HG03571 (cell line): ENCODE data around the gene KRT33A.

Source experiments
- ATAC-seq: cut with Tn5 transposase; IDR thresholded peaks from one replicate; pipeline ENCODE4 v1.9.1; 2021; ENCODE audit not compliant: unreplicated experiment

Gene KRT33A

GRCh38 chr17:41331606-41332005 is 19.0 kb downstream of the KRT33A start:
- ATAC-seq = no peak

DNA sequence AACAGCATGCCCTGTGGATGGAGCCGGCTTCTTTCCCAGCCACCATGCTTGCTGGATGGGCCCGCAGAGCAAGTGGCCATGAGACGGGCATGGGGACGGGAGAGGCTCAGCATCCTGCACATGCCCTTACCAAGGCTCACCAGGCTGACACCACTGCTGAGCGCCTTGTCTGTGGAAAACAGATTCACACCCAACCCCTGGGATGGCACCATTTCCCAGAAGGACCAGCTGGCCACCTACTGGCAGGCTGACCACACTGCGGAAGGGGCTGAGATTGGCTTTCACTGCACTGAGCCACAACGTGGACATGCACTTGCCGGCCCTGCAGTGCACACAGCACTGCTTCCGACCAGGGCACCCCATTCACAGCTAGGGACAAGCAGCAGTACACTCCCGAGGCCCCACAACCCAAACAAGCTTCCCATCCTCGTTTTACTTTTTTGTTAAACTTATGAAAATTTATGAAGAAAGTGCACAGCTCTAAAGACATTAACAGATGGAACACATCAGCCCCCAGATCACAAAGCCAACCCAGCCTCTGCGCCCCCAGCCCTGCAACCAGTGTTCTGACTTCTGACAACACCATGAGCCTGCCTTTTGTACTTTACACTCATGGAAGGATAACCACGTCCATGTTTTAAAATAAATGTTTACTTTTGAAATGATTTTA is 21.2 kb downstream of the KRT33A start:
- ATAC-seq = no peak

- ATAC-seq = no peak
These were observed 22.4 kb downstream of the KRT33A start for GRCh38 chr17:41328207-41328606.

- ATAC-seq = no peak
These were observed 23.1 kb downstream of the KRT33A start for GRCh38 chr17:41327411-41328120.

GRCh38 chr17:41326173-41327145 is 24.2 kb downstream of the KRT33A start:
- no peak for ATAC-seq

- ATAC-seq = no peak
These were observed 25.0 kb downstream of the KRT33A start for GRCh38 chr17:41325611-41326010.

DNA sequence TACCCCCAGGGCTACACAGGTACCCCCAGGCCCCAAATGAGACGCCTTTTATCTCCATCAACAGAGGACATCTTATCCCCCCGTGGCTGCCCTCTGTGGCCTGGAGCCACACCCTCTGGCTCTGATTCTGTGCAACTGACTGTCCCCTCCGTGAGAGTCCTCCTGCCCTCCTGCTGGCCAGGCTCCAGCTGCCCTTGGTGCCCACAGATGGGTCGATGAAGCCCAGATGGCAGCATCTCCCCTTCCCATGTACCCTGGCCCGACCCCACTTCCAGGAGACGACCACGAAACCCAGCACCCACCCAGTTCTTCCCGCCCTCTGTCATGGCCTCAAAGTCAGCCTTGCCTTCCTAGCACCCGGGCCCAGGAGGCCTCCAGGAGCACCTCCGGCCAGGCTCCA is 25.5 kb downstream of the KRT33A start:
- ATAC-seq = no peak

GRCh38 chr17:41324180-41325075 is 26.2 kb downstream of the KRT33A start:
- no peak for ATAC-seq

DNA sequence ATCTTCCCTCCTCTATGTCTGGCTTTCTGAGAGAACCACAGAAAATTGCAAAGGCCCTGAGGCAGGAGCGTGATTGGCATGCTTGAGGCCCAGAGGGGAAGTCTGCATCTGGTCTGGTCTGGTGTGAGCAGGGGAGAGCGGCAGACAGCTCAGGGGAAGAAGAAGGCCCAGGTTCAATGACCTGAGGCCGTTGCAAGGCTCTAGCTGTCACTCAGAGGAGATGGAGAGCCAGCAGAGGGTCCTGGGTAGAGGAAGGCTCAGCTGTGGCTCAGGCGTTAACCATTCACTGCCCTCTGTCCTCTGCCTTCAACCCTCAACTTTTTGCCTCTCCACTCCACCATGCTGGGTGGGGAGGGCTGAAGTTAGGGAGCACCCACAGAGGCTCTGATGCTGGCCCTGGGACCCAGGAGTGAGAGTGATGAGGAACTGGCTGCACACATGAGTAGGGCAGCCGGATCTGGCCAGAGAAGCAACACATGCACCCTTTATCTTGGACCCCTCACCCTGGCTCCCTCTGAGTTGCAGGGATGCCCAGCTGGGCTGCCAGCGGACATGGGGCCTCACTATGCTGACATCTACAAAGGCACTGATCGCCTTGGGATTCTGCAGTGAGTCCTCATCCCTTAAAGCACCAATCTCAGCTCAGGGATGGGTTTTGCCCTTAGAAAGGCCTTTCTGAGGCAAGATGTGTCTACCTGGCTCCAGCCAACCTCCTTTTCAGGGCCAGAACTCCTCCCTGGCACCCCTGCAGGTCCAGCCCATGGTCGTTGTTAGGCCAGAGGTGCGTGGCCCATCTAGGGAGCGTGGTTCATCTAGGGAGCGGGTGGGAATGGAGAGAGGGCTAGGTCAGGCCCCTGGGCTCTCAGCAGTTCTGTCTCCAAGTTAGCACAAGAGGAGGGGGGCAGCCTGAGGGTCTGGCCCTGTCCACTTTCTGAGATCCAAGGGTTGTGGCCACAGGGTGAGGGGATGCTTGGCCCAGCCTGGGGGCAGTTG is 27.4 kb downstream of the KRT33A start:
- no peak for ATAC-seq

DNA sequence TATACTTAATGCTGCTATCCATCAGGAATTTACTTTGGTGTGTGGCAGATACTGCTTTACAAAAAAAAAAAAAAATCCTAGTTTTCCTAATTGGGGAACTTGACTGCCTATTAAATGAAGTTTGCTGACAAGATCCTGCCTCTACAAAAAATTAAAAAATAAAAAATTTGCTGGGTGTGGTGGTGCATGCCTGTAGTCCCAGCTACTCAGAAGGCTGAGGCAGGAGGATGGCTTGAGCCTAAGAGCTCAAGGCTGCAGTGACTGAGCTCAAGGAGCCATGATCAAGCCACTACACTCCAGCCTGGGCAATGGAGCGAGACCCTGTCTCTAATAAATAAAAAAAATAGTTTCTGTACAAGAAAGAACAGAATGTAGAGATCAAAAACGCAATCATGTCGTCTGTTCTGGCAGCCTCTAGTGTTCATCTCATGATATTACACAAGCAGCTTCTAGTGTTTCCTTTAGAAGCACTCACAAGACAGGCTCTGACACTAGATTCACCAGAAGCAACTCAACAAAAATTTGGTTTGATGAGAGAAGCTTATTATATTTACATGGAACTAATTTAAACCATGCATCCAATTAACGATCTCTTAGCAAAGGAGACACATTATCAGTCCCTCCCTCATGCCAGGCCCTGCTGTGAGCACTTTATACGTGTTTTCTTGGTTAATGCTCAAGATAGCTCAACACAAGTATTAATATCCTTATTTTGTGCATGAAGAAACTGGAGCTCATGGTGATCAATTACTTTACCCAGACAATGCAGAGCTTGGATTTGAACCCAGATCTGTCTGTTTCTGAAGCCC is 28.3 kb downstream of the KRT33A start:
- no peak for ATAC-seq

- no peak for ATAC-seq
These were observed 32.4 kb downstream of the KRT33A start for GRCh38 chr17:41318231-41318630.

DNA sequence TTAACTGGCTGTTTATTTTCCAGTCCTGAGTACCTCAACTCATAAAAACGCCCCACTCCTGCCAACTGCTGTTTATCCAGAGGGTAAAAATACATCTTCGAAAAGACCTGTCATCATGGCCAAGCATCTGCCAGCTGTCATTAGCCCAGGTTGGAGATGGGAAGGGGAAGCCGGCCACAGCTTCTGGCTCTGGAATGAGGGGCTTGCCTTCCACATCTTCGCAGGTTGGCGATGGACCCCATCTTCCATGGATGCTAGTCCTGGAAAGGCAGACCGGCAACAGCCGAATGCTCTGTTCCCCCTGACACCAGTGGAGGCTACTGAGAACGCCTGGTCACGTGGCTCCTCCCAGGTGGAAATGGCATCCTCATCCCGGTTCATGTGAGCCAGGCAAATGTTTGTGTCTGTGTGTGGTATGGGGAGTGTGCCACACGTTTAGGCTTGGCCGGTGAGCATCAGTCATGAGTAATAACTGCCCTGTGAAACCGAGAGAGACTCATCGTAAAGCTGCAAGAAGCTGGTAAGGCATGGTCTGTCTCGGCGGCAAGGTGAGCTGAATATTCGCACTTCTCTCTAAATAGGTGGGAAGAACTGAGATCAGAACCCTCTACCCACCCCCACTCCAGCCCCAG is 34.7 kb downstream of the KRT33A start:
- ATAC-seq = no peak

- ATAC-seq = no peak
These were observed 35.3 kb downstream of the KRT33A start, which contains the start of gene KRTAP17-1 for GRCh38 chr17:41315204-41315794. Gene KRTAP17-1 (minus strand): TSS chr17:41315710. CDS start chr17:41315650, 60 bp downstream.

DNA sequence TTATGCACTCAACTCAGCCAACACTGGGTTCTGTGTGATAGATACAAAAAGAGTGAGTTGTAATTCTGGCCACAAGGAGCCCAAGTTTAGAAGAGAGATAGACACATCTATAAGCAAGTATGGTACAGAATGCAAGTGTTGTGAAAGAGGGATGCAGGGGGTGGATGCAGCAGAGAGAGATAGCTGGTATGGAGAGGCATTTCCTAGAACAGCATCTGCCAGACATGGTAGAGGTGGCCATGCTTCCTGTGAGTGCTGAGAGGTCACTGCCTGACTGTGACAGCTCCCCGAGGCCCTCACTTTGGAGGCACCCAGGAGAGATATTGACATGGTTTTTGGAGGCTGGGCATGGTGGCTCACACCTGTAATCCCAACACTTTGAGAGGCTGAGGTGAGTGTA is 39.5 kb downstream of the KRT33A start:
- ATAC-seq = no peak

DNA sequence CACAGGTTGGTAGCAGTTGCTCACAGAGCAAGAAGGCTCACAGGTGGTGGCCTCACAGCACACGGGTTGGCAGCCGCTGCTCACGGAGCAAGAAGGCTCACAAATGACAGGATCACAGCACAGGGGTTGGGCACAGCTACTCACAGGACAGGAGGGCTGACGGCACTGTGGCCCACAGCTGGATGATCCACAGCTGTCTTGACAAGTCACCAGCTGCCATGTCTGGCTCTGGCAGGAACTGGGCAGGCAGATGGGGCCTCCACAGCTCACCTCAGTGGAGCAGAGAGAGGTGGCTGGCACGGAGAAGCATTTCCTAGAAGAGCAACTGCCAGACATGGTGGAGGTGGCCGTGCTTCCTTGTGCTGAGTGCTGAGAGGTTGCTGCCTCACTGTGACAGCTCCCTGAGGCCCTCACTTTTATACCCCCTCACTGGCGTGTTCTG is 41.7 kb downstream of the KRT33A start, which contains the start of gene KRTAP16-1:
TSS of gene KRTAP16-1 (minus strand) at position 392 of the 442 bp plus-strand sequence. CDS start at position 336, 56 bp downstream.
- ATAC-seq = no peak

DNA sequence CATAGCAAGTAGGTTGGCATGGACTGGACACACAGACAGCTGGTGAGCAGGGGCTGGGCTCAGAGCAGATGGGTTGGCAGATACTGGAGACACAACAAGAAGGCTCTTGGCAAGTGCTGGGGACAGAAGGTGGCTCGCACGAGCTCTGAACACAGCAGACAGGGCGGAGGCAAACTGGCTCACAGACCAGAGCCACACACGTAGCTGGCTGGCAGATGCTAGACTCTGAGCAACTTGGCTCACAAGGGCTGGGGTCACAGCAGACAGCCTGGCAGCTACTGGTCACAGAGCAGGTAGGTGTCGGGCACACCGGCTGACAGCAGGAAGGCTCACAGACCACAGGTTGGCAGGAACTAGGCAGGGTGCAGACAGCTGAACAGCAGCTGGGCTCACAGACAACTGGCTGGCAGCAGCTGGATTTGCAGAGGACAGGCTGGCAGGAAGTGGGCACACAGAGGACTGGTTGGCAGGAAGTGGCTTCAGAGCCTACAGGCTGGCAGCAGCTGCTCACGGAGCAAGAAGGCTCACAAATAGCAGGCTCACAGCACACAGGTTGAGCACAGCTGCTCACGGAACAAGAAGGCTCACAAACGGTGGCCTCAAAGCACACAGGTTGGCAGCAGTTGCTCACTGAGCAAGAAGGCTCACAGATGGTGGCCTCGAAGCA is 42.2 kb downstream of the KRT33A start:
- no peak for ATAC-seq

GRCh38 chr17:41307647-41308046 is 43.0 kb downstream of the KRT33A start:
- ATAC-seq = no peak
